ENCODE results near the gene GATC. TPM values are rescaled to one million over a fixed set of nuclear protein-coding genes. Genes with fewer than 3 reads are reported as not detected.

Gene GATC
- total and polyA plus RNA-seq, 7 donors: 6.4 to 17.6 (median 9.1) TPM

DNA sequence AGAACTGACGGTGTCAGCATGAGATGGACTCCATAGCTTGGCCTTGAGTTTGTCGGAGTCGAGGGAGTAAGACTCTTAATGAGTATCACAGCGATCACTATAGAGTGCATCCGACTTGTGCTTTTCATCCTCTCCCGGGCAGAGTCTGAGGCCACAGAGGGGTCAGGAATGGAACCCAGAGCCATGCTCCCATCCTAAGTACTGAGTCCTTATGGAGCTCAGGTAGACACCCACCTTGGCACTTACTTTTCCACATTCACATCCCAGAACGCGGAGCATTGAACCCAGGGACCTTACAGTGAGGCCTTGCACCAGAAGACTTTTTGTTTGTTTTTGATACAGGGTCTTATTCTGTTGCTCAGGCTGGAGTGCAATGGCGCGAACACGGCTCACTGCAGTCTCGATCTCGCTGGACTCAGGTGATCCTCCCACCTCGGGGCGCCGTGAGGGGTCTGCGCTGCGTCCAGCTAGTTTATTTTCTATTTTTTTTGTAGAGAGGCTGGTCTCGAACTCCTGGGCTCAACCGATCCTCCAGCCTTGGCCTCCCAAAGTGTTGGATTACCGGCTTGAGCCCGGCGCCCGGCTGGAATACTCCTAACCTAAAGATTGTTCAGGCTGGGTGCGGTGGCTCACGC is 24.0 kb downstream of the GATC start:
- ATAC-seq: no peak
- Histone ChIP-seq H3K27me3 (ENCODE audit: insufficient read depth in 3 of 3, low read length in 2 of 3) (no peaks in the 10 kb centered on the region), H3K4me3 (peak overlapping the region; percentile 97), H3K4me1 (peaks cover 20% of the 10 kb centered on the region), H3K27ac (peak overlapping the region; percentile 93), H3K9me3 (no peaks in the 10 kb centered on the region), H3K36me3 (ENCODE audit: insufficient read depth in 1 of 2, low read depth in 1 of 2) (peaks cover 9 to 22% of the 10 kb centered on the region in 2 donors)
- no peak for DNase-seq
- WGBS, 3 donors: 64 to 70% (median 65%) methylated on average over 26 of the region's 26 CpGs
- intact Hi-C loops (cut with DNase I): no loop called here
- no peak for TF ChIP-seq CTCF (IDR thresholded peaks at IDR 0.05)

- Histone ChIP-seq H3K4me1 (peaks cover 10% of the 10 kb centered on the region), H3K27ac (no peak overlapping the region), H3K27me3 (ENCODE audit: insufficient read depth in 3 of 3, low read length in 2 of 3) (no peaks in the 10 kb centered on the region), H3K36me3 (ENCODE audit: insufficient read depth in 1 of 2, low read depth in 1 of 2) (peaks cover 0 to under 1% of the 10 kb centered on the region in 2 donors), H3K4me3 (no peak overlapping the region), H3K9me3 (no peaks in the 10 kb centered on the region)
- DNase-seq (no peak), ATAC-seq (no peak)
- intact Hi-C loops (cut with DNase I): no loop called here
- no peak for TF ChIP-seq CTCF (IDR thresholded peaks at IDR 0.05)
Measured at GRCh38 chr12:120472521-120472920, 26.3 kb downstream of the GATC start.

DNA sequence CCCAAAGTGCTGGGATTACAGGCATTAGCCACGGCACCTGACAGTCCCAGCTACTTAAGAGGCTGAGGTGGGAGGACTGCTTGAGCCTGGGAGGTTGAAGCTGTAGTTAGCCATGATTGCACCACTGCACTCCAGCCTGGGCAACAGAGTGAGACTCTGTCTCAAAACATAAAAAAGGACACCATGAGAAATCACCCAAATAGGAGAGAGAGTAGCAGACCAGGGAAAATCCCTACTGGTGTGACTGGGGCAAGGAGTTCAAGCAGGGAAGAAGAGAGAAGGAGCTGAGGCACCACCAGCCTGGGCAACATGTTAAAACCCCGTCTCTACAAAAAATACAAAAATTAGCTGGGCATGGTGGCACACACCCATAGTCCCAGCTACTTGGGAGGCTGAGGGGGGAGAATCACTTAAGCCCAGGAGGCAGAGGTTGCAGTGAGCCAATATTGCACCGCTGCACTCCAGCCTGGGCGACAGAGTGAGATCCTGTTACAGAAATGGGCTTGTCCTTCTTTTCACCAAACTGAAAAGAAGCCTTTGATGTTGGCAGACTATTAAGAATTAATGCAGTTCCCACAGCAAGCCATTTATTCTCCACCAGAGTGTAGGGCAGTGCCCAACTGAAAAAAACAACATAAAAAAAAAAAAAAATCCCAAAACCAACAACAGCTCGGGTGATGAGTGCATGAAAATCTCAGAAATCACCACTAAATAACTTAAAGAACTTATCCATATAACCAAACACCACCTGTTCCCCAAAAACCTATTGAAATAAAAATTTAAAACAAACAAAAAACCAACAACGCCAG is 27.8 kb downstream of the GATC start:
- WGBS, 3 donors: 75 to 83% (median 75%) methylated on average over 6 of the region's 6 CpGs
- H3K36me3 ChIP-seq (ENCODE audit: insufficient read depth in 1 of 2, low read depth in 1 of 2): no peaks in the 10 kb centered on the region

GRCh38 chr12:120474616-120474960 is 28.3 kb downstream of the GATC start:
- H3K36me3 ChIP-seq (ENCODE audit: insufficient read depth in 1 of 2, low read depth in 1 of 2): no peaks in the 10 kb centered on the region
- WGBS, 3 donors: 31 to 44% (median 33%) methylated on average over 2 of the region's 2 CpGs
- intact Hi-C loops (cut with DNase I): no loop called here
- H3K27me3 ChIP-seq (ENCODE audit: insufficient read depth in 3 of 3, low read length in 2 of 3): no peaks in the 10 kb centered on the region
- H3K4me3 ChIP-seq: no peak overlapping the region
- no peaks in the 10 kb centered on the region for H3K9me3 ChIP-seq
- peaks cover 7% of the 10 kb centered on the region for H3K4me1 ChIP-seq
- no peak overlapping the region for H3K27ac ChIP-seq
- ATAC-seq (no peak), DNase-seq (no peak)
- no peak for TF ChIP-seq CTCF (IDR thresholded peaks at IDR 0.05)

More for the DNA sequence above, 27.8 kb downstream of the GATC start:
- DNase-seq (no peak), ATAC-seq (no peak)
- H3K27ac ChIP-seq: no peak overlapping the region
- H3K27me3 ChIP-seq (ENCODE audit: insufficient read depth in 3 of 3, low read length in 2 of 3): no peaks in the 10 kb centered on the region
- H3K9me3 ChIP-seq: no peaks in the 10 kb centered on the region
- intact Hi-C loops (cut with DNase I): no loop called here
- no peak for TF ChIP-seq CTCF (IDR thresholded peaks at IDR 0.05)
- peaks cover 7% of the 10 kb centered on the region for H3K4me1 ChIP-seq
- H3K4me3 ChIP-seq: no peak overlapping the region
